DOHH2 (cell line): Measurements from ENCODE around the gene SMARCD3.

Source experiments
- H3F3A ChIP-seq: fragments of 200-600 bp; sonication (generic), shearing (Covaris generic); 2 replicates; pipeline ENCODE4 v1.6.0; 2016; ENCODE audit warnings: antibody characterized with exemption, mild to moderate bottlenecking; ENCODE audit not compliant: control insufficient read depth, insufficient read depth
- H3K27ac ChIP-seq: fragments of 200-600 bp; sonication (generic); 2 replicates; pipeline ENCODE4 v1.5.1; 2014; ENCODE audit warnings: low read depth, mild to moderate bottlenecking, low read length, moderate library complexity
- H3K27me3 ChIP-seq: fragments of 200-600 bp; sonication (generic); 2 replicates; pipeline ENCODE4 v1.6.1; 2014; ENCODE audit warnings: mild to moderate bottlenecking, low read length, mixed read lengths; ENCODE audit not compliant: control insufficient read depth
- H3K36me3 ChIP-seq: fragments of 200-600 bp; sonication (generic); 2 replicates; pipeline ENCODE4 v1.6.1; 2014; ENCODE audit warnings: mild to moderate bottlenecking, low read length, moderate library complexity, mixed read lengths; ENCODE audit not compliant: control insufficient read depth
- H3K4me1 ChIP-seq: fragments of 200-600 bp; sonication (generic); 2 replicates; pipeline ENCODE4 v1.6.1; 2014; ENCODE audit warnings: mild to moderate bottlenecking, low read length, mixed read lengths; ENCODE audit not compliant: control insufficient read depth
- H3K4me2 ChIP-seq: fragments of 200-600 bp; sonication (generic); 2 replicates; pipeline ENCODE4 v1.6.0; 2014; ENCODE audit warnings: mild to moderate bottlenecking, low read length, moderate library complexity
- H3K4me3 ChIP-seq: fragments of 200-600 bp; sonication (generic); 2 replicates; pipeline ENCODE4 v1.5.1; 2014; ENCODE audit warnings: mild to moderate bottlenecking, low read length, mixed read lengths
- H3K79me2 ChIP-seq: fragments of 200-600 bp; sonication (generic); 2 replicates; pipeline ENCODE4 v1.6.1; 2014; ENCODE audit warnings: mild to moderate bottlenecking, low read length, mixed read lengths; ENCODE audit not compliant: control insufficient read depth
- H3K9me2 ChIP-seq: fragments of 200-600 bp; sonication (generic); replicated peaks from 2 replicates; pipeline ENCODE4 v1.6.1; 2014; ENCODE audit warnings: mild to moderate bottlenecking, low read length, mixed read lengths; ENCODE audit not compliant: control insufficient read depth
- H3K9me3 ChIP-seq: fragments of 200-600 bp; sonication (generic); 2 replicates; pipeline ENCODE4 v1.6.1; 2014; ENCODE audit warnings: antibody characterized with exemption, low read length, mixed read lengths; ENCODE audit not compliant: control insufficient read depth, insufficient read depth
- H4K20me1 ChIP-seq: fragments of 200-600 bp; sonication (generic); 2 replicates; pipeline ENCODE4 v1.6.0; 2014; ENCODE audit warnings: low read depth, mild to moderate bottlenecking, antibody characterized with exemption, low read length, moderate library complexity; ENCODE audit not compliant: control insufficient read depth, insufficient read depth
- EZH2phosphoT487 ChIP-seq: fragments of 200-600 bp; sonication (generic); IDR thresholded peaks from 2 replicates; pipeline ENCODE4 v1.6.1; 2017; ENCODE audit warnings: borderline replicate concordance, mild to moderate bottlenecking, antibody characterized with exemption, low read length, moderate library complexity, mixed read lengths
- TF ChIP-seq, protein P1 (sequence below): fragments of 200-600 bp; sonication (generic); IDR thresholded peaks from one replicate; pipeline ENCODE4 v1.5.1; 2014; ENCODE audit warnings: antibody characterized with exemption, mild to moderate bottlenecking, low read depth, low read length; ENCODE audit not compliant: poor library complexity, severe bottlenecking

Gene SMARCD3

DNA sequence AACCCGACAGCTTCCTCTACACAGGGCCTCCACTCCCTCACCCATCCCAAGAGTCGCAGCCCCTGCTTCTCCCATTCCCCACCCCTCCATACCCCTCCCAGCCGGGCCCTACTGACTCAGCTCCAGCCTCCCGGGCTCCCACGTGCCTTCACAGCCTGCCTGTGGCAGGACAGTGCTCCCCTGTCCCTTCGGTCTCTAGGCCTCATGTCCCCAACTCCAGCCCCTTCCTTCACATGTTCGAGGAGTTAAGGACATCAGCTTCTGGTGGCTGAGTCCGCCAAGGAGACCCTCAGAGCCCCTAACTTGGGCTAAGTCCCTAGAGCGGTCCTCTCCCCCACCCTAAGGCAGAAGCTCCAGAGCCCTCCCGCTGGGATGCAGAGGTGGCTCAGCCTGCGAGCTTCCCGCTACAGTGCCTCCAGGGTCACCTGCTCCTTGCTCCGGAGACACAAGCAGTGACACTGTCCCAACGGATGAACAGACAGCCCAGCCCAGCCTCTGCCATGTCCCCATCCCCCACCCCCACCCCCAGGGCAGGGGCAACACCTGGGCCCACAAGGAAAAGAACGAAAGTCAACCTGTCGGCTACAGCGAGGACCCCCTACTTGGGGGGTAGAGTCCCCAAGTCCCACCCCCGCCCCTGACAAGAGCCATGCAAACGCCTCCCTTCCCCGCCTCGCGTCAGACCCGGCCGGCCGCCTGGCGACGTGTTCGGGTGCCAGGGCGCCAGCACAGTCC, 716 bp downstream of the SMARCD3 start:
- Histone ChIP-seq H3K36me3 (no peaks in the 10 kb centered on the region), H3K9me2 (no peaks in the 10 kb centered on the region), H3K9me3 (no peaks in the 10 kb centered on the region), H3K4me1 (peaks cover 45% of the 10 kb centered on the region), H3K4me2 (peak overlapping the region; percentile 55), H3F3A (no peaks in the 10 kb centered on the region), H3K4me3 (peak overlapping the region; percentile 40), H4K20me1 (peaks cover 10% of the 10 kb centered on the region; the same call in 1 of the 2 replicates), H3K27ac (no peak overlapping the region), H3K27me3 (peaks cover 85% of the 10 kb centered on the region), H3K79me2 (no peaks in the 10 kb centered on the region)
- TF ChIP-seq EZH2phosphoT487: no peak
- TF ChIP-seq, protein P1, sequence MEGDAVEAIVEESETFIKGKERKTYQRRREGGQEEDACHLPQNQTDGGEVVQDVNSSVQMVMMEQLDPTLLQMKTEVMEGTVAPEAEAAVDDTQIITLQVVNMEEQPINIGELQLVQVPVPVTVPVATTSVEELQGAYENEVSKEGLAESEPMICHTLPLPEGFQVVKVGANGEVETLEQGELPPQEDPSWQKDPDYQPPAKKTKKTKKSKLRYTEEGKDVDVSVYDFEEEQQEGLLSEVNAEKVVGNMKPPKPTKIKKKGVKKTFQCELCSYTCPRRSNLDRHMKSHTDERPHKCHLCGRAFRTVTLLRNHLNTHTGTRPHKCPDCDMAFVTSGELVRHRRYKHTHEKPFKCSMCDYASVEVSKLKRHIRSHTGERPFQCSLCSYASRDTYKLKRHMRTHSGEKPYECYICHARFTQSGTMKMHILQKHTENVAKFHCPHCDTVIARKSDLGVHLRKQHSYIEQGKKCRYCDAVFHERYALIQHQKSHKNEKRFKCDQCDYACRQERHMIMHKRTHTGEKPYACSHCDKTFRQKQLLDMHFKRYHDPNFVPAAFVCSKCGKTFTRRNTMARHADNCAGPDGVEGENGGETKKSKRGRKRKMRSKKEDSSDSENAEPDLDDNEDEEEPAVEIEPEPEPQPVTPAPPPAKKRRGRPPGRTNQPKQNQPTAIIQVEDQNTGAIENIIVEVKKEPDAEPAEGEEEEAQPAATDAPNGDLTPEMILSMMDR: no peak

DNA sequence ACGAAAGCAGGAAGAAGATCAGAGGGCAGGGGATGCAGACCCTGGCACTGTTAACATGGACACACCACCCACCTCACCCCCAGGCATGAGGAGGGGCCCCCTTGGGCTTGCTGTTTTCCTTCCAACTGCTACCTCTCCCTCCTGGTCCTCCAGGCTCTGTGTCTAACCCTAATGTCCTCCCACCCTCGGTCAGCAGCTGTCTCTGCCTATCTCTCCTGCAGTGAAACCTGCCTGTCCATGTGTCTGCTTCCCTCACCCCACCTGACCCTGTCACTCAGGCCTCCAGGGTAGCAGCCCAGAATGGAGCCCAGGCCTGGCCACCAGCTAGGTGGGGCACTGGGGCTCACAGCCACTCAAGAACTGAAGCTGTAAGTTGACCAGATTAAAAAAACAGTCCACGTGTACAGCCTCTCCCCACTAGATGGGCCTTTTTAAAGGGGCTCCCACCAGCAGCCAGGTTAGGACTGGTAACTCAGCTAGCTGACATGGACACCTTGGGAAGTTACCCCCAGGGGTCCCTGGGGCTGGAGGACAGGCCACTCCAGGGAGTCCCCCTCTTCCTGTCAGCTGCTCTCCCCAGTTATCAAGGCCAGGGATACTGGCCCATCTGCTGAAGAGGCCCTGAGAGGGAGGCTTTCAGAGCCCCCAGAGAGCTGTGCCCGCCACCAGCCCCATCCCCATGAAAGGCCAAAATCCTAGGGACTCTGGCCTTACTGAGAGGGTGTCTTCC, 1.5 kb downstream of the SMARCD3 start:
- Histone ChIP-seq H3K9me2 (no peaks in the 10 kb centered on the region), H4K20me1 (peaks cover 10% of the 10 kb centered on the region; the same call in 1 of the 2 replicates), H3K27me3 (peaks cover 77% of the 10 kb centered on the region), H3K27ac (no peak overlapping the region), H3K4me2 (no peak overlapping the region), H3K36me3 (no peaks in the 10 kb centered on the region), H3K9me3 (no peaks in the 10 kb centered on the region), H3K4me1 (peaks cover 45% of the 10 kb centered on the region), H3K79me2 (no peaks in the 10 kb centered on the region), H3K4me3 (no peak overlapping the region), H3F3A (no peaks in the 10 kb centered on the region)
- TF ChIP-seq, protein P1: no peak
- TF ChIP-seq EZH2phosphoT487: no peak; the same call in 1 of the 2 replicates

DNA sequence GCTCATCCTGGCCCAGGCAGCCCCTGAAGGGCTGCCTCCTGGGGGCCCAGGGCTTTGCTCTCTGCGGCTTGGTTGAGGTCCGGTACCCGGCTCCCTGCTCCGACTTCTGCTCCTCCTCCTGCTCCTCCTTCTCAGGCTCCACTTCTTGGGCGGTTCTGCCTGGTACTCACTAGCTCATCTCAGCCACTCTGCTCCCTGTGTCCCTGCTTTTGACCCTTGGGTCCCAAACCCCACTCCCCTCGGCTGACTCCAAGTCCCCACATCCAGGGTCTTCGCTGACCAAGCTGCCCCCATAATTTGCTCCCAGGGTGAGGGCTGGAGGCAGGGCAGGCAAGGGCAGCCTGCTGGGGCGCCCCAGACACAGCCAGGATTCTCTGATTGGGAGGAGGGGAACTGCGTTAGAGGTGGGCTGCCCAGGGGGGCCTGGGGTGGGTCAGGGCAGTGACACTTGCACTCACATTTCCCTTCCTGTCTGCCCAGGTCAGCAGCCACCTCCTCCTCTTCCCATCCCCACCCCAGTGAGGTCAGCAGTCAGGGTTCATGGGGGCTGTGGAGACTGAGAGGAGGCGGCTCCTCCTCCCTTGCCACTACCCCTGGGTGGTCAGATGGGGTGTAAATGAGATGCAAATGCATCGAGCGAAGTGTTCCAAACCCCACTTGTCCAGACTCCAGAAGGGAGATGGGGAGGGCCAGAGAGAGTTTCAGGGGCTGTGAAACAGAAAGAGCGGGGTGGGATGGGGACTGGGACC, 2.2 kb downstream of the SMARCD3 start:
- Histone ChIP-seq H3K4me1 (peaks cover 42% of the 10 kb centered on the region), H3F3A (no peaks in the 10 kb centered on the region), H3K9me3 (no peaks in the 10 kb centered on the region), H3K27me3 (peaks cover 72% of the 10 kb centered on the region), H3K79me2 (no peaks in the 10 kb centered on the region), H3K27ac (no peak overlapping the region), H3K36me3 (no peaks in the 10 kb centered on the region), H3K9me2 (no peaks in the 10 kb centered on the region), H3K4me2 (no peak overlapping the region), H3K4me3 (no peak overlapping the region), H4K20me1 (peaks cover 10% of the 10 kb centered on the region; the same call in 1 of the 2 replicates)
- no peak for TF ChIP-seq EZH2phosphoT487
- TF ChIP-seq, protein P1: no peak
